Natural killer cell treated with Interleukin-12 subunit alpha and Interleukin-12 subunit beta and Interleukin-15 and Interleukin-18, amount 100 ng/mL, for 72 hours (primary cell): Measurements from ENCODE around the gene IFNA13. TPM values are rescaled to one million over a fixed set of nuclear protein-coding genes. Genes with fewer than 3 reads are reported as not detected.
A peak's percentile ranks its signal among the peaks of the same experiment; 100 is the strongest.

Experiments used
- ATAC-seq, 2 donors: fragments of 150-1000 bp; cut with Tn5 transposase in 1 of 2; sonication (Bioruptor Pico), chemical (Tn5 transposase) in 1 of 2; 2 replicates each; pipeline ENCODE4 v1.10.0; 2021
- DNase-seq: peaks from one replicate; pipeline ENCODE4 v3.0.0; 2022; ENCODE audit warnings: low spot score
- H3K27ac Mint-ChIP-seq, 2 donors: 1 replicate in 1 of 2; 2 replicates in 1 of 2; pipeline ENCODE4 v1.8.0; 2022; ENCODE audit warnings: mixed read lengths in 2 of 2, mild to moderate bottlenecking in 1 of 2, moderate library complexity in 1 of 2
- H3K27me3 Mint-ChIP-seq, 2 donors: 1 replicate in 1 of 2; 2 replicates in 1 of 2; pipeline ENCODE4 v1.8.0; 2022; ENCODE audit warnings: mixed read lengths in 2 of 2
- H3K36me3 Mint-ChIP-seq: one replicate; pipeline ENCODE4 v1.8.0; 2022; ENCODE audit warnings: mixed read lengths
- H3K4me1 Mint-ChIP-seq, 2 donors: 1 replicate in 1 of 2; 2 replicates in 1 of 2; pipeline ENCODE4 v1.8.0; 2022; ENCODE audit warnings: low read depth in 2 of 2, mixed read lengths in 2 of 2, mild to moderate bottlenecking in 1 of 2
- H3K4me3 Mint-ChIP-seq: one replicate; pipeline ENCODE4 v1.8.0; 2022; ENCODE audit warnings: mixed read lengths
- H3K9me3 Mint-ChIP-seq: 2 replicates; pipeline ENCODE4 v1.8.0; 2022; ENCODE audit warnings: mixed read lengths
- total RNA-seq, 2 donors: library from RNA; stranded (reverse); gene quantifications; one replicate each; pipeline ENCODE4 v1.2.3, GENCODE V29; 2022

Gene IFNA13
- total RNA-seq, 2 donors from 2014 or later = not detected

DNA sequence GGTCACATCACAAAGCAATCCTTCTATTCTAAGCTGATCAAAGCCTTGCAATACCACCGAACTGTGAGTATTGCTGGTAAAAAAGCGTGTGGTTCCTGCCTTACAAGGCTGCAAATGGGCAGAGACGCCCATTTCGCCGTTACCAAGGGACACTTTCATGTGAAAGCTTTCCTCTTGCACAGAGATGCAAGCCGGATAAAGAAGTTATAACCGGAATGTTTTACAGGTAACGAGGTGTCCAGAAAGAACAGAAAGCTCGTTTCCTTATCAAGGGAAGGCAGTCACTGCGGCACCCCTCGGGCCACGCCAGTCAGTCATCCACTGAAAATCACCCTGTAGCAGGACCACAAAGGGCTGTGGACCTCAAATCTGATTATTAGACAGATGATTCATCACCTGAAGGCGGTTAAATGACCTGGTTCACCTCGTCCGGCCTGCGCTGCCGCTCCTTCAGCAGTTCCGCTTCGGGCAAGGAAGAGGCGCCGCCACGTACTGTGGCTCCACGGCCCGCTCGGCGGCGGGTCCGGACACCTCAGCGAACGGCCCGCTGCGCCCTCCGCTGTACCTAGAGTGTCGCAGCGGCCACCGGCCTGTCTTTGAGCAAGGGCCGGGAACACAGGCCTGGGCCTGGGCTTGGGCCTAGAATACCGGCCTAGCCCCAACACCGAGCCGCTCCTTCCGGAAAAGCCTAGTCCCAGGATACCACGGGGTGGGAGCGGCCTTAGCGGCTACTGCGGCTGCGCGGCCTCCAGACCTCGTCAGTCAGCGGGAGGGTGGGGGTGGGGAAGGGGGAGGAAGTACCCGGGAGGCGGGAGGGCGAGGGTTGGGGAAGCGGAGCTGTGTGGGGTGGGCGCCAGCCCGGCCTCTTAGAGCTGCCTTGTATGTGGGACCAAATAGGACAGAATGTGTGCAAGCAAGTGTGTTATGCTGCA is 32.9 kb downstream of the IFNA13 start, which contains the start of gene KLHL9:
Gene KLHL9, minus strand, starts transcription at position 704 of the 932 bp plus-strand sequence. Its CDS starts 545 bp downstream, at position 159.
- H3K4me1 Mint-ChIP-seq = peaks cover 31 to 51% of the 10 kb centered on the region in 2 donors
- peaks cover 17% of the 10 kb centered on the region for H3K36me3 Mint-ChIP-seq
- peak within 1 kb of the TSS; percentile 94 for H3K4me3 Mint-ChIP-seq
- H3K9me3 Mint-ChIP-seq = no peaks in the 10 kb centered on the region
- ATAC-seq = peak; percentile 97 to 98
- peak within 1 kb of the TSS; percentile 88 to 91 for H3K27ac Mint-ChIP-seq
- DNase-seq = peak; percentile 93
- H3K27me3 Mint-ChIP-seq = peaks cover 4 to 16% of the 10 kb centered on the region in 2 donors

DNA sequence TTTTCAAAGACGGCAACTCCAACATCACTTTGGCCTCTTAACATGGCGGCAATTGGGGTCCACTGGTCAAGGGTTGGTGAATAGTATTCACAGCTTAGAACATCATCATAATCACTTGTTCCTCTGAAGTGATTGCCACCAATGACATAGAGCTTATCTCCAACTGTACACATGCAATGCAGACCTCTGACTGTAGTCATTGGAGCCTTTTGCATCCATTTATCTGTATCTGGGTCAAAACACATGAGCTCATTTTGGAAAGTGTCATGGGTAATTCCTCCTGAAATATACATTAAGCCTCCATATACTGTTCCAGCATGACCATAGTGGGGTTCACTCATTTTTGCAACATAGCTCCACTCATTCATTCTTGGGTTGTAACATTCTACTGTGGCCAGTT is 34.6 kb downstream of the IFNA13 start:
- H3K4me1 Mint-ChIP-seq = peaks cover 31 to 51% of the 10 kb centered on the region in 2 donors
- H3K27me3 Mint-ChIP-seq = peaks cover 2 to 5% of the 10 kb centered on the region in 2 donors
- ATAC-seq (no peak), DNase-seq (no peak)
- H3K27ac Mint-ChIP-seq = peak overlapping the region; percentile 88 to 91
- peak overlapping the region; percentile 94 for H3K4me3 Mint-ChIP-seq
- H3K36me3 Mint-ChIP-seq = peaks cover 17% of the 10 kb centered on the region
- no peaks in the 10 kb centered on the region for H3K9me3 Mint-ChIP-seq

DNA sequence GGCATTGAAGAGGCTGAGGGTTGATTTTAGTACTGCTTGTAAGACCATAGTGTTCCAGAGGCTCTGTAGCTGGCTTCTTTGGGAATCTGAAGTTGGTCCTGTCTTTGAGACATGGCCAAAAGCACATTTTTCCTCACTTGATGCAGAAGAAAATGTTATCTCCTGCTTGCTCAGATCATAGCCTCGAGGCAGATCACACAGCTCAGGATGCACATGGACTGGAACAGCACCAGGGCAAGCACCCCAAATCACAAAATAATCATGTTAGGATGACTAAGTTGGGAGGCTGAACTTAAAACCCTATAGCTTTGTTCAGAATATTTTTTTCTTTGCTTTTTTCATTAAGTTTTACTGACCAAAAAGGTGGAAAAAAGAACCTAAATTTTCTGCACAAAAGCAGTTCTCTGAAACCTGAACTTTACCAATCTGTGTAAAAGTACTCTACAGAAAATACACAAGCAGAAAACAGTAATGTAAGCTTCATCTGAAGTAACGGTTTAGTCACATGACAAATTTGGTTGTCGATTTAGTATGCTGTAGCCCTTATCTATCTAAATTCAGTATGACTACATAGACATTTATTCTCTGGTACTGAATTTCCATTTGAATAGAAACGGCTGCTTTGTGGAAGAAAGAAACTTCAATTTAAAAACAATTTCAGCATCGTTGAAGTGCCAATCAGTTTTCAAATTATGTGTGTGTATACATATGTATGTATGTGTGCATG is 36.0 kb downstream of the IFNA13 start:
- ATAC-seq = no peak
- Mint-ChIP-seq H3K4me1 (peaks cover 36 to 60% of the 10 kb centered on the region in 2 donors), H3K27ac (peak overlapping the region in 1 of 2 donors; percentile 45), H3K4me3 (peak overlapping the region; percentile 94), H3K9me3 (no peaks in the 10 kb centered on the region), H3K27me3 (no peaks in the 10 kb centered on the region), H3K36me3 (peaks cover 17% of the 10 kb centered on the region)
- no peak for DNase-seq

DNA sequence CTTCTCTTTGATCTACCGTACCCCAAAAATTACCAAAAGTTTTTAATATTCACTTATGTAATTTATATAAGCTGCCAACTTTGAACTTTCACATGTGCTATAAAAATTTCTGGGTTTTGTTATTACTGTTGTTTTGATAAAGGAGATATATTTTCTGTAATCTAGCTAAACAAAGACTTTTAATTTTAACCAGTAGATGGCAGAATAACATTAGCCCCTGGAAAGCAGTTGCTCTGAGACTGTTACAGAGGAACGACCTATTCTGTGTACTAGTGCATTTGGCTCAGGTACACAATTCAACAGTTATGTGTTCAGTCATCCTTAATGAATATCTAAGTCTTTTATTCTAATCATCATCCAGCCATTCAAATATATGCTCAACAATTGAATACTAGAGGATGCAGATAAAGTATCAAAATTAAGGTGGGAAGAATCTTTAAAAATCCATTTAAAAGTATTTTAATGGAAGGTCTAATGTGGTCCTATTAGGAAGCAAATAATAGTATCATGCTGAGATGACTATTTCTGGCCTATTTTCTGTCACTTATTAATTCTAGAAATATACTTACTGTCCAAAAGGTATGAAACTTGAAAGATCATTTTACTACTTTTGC is 41.2 kb downstream of the IFNA13 start:
- Mint-ChIP-seq H3K27me3 (no peaks in the 10 kb centered on the region), H3K9me3 (no peaks in the 10 kb centered on the region), H3K4me1 (peaks cover 37 to 46% of the 10 kb centered on the region in 2 donors), H3K4me3 (no peak overlapping the region), H3K36me3 (peaks cover 23% of the 10 kb centered on the region), H3K27ac (no peak overlapping the region)
- ATAC-seq = peak in 1 of 2 donors; percentile 57
- DNase-seq = no peak

DNA sequence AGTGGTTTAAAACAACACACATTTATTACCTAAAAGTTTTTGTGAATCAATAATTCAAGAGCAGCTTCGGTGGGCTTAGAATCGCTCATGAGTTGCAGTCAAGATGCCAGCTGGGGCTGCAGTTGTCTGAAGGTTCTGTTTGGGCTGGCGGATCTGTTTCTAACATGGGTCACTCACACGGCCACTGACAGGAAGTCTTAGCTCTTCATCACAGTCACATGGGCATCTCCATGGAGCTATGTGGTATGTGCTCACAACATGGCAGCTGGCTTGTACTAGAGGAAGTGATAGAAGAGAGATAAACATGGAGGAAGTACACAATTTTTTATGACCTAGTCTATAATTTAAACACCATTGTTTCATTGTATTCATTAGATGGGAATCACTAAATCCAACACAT is 43.8 kb downstream of the IFNA13 start:
- no peak overlapping the region for H3K4me3 Mint-ChIP-seq
- ATAC-seq (no peak), DNase-seq (no peak)
- H3K4me1 Mint-ChIP-seq = peaks cover 28 to 29% of the 10 kb centered on the region in 2 donors
- H3K27me3 Mint-ChIP-seq = no peaks in the 10 kb centered on the region
- H3K27ac Mint-ChIP-seq = no peak overlapping the region
- H3K9me3 Mint-ChIP-seq = no peaks in the 10 kb centered on the region
- H3K36me3 Mint-ChIP-seq = peaks cover 19% of the 10 kb centered on the region

DNA sequence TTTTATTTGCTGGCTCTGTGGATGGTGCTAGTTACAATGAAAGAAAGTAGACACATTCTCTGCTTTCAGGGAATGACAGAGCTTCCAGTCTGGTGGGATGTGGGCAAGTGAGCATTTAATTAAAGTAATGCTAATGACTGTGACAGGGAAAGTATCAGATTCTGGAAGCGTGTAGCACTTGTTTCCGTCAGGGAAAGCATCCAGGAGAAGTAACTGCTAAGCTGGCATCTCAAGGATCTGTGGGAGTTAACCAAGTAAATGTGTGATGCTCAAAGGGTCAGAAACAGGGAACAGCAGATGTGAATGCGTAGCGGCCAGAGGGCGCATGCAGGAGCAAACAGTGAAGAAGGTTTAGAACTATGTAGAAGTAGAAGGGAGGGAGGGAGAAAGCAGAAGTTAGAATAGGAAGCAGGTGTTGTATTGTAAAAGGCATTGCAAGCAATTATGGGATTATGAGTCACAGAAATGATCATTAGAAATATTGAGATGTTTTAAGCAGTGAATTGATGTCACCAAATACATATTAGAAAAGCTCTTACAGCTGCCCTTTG is 44.9 kb downstream of the IFNA13 start:
- H3K27ac Mint-ChIP-seq = peak overlapping the region in 1 of 2 donors; percentile 13
- H3K4me3 Mint-ChIP-seq = no peak overlapping the region
- ATAC-seq (no peak), DNase-seq (no peak)
- H3K27me3 Mint-ChIP-seq = no peaks in the 10 kb centered on the region
- H3K9me3 Mint-ChIP-seq = no peaks in the 10 kb centered on the region
- H3K36me3 Mint-ChIP-seq = peaks cover 19% of the 10 kb centered on the region
- H3K4me1 Mint-ChIP-seq = peaks cover 29 to 31% of the 10 kb centered on the region in 2 donors

DNA sequence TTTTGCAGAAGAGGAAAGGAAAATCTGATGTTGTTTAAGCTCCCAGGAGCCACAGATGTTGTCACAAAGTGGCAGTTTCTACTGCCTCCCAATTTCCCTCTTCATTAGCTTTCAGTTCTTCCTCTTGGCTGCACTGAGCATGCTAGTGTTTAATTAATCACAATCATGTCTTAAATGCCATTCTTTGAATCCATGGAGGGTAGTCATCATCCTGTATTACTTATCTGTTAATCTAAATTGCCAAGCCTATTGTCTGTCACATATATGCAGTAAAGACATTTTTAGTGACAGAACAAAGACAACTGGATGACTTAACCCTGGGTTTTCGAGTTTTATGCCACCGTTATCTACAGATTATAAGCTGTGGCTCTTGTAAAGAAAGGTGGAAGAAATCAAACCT is 47.4 kb downstream of the IFNA13 start:
- H3K9me3 Mint-ChIP-seq = no peaks in the 10 kb centered on the region

DNA sequence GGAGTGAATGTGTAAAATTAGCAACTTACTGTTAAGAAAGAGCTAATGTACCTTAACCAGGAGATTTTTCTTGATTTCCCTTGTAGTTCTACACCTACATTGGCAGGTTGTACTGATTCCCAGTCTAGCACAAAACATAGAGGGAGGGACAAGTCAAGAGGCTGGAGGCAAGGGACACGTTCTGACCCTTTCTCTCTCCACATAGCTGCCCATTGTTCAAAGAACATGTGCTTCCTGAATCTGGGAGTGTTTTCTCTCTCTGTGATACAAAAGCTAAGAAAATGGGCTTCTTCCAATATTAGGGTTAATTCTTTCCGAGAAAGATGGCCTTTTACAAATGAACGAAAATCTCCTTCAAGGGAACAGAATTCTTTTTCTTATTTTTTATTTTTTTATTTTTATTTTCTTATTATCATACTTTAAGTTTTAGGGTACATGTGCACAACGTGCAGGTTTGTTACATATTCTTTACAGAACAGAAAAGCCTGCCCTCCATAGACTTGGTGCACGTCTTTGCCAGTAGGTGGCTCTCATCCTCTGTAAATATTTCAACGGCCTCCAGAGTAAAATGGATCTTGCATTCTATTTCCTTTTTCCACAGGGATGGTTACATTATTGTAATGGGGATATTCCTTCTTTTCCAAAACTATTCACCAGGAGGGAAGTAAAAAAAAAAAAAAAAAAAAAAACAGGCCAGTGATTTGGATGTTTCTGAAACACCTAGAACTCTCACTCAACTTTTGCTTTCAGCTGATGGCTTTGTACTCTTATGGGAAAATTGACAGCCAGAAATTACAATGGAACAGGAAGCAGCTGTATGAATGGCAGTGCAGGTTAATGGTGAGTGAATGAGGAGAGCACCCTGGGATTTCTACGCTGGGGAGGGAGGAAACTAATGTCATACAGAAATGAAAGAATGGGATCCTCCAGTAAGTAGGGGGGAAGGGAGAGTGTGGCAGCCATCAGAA is 49.6 kb downstream of the IFNA13 start:
- Mint-ChIP-seq H3K36me3 (peaks cover 8% of the 10 kb centered on the region), H3K27ac (no peak overlapping the region), H3K9me3 (no peaks in the 10 kb centered on the region), H3K4me1 (peaks cover 5 to 9% of the 10 kb centered on the region in 2 donors), H3K4me3 (no peak overlapping the region), H3K27me3 (peaks cover 0 to 7% of the 10 kb centered on the region in 2 donors)
- DNase-seq (no peak), ATAC-seq (no peak)

More for the DNA sequence above, 47.4 kb downstream of the IFNA13 start:
- DNase-seq (no peak), ATAC-seq (no peak)
- peaks cover 15 to 20% of the 10 kb centered on the region in 2 donors for H3K4me1 Mint-ChIP-seq
- no peaks in the 10 kb centered on the region for H3K27me3 Mint-ChIP-seq
- peaks cover 19% of the 10 kb centered on the region for H3K36me3 Mint-ChIP-seq
- no peak overlapping the region for H3K4me3 Mint-ChIP-seq
- H3K27ac Mint-ChIP-seq = no peak overlapping the region

Other genes with a start within 250 kb of the IFNA13 start
- gene IFNW1, start 226.2 kb downstream of the IFNA13 start, total RNA-seq = not detected
- not detected for gene IFNA21, start 201.4 kb downstream of the IFNA13 start, total RNA-seq
- not detected for gene IFNA4, start 180.5 kb downstream of the IFNA13 start, total RNA-seq
- gene IFNA7, start 165.9 kb downstream of the IFNA13 start, total RNA-seq = not detected
- not detected for gene IFNA10, start 160.9 kb downstream of the IFNA13 start, total RNA-seq
- not detected for gene IFNA16, start 150.7 kb downstream of the IFNA13 start, total RNA-seq
- gene IFNA17, start 139.8 kb downstream of the IFNA13 start, total RNA-seq = not detected
- gene IFNA14, start 128.1 kb downstream of the IFNA13 start, total RNA-seq = not detected
- gene IFNA5, start 62.7 kb downstream of the IFNA13 start, total RNA-seq = not detected
- 10 to 100 TPM; 13.3 to 16.6 TPM for gene KLHL9, start 32.7 kb downstream of the IFNA13 start, total RNA-seq
- gene IFNA6, start 17.2 kb downstream of the IFNA13 start, total RNA-seq = not detected
- gene IFNA2, start 17.3 kb upstream of the IFNA13 start, total RNA-seq = not detected
- gene IFNA8, start 41.1 kb upstream of the IFNA13 start, total RNA-seq = not detected
- gene IFNA1, start 72.4 kb upstream of the IFNA13 start, total RNA-seq = not detected
- gene IFNE, start 114.3 kb upstream of the IFNA13 start, total RNA-seq = not detected